Caco-2 (cell line): ENCODE measurements around the gene CTTN. TPM values are rescaled to one million over a fixed set of nuclear protein-coding genes. Genes with fewer than 3 reads are reported as not detected.

ENCODE experiments used
- BruUV-seq: library from RNA; stranded (reverse); fragments of 400-500 nt; replicated peaks from 2 replicates; lab custom pipeline; 2021; lab: Mats Ljungman, UMichigan
- CTCF ChIA-PET: fragments of 300-600 bp; sonication (Branson Sonifier 250); formaldehyde crosslinking; loops from one replicate; lab custom pipeline; 2022; ENCODE audit warnings: antibody characterized with exemption; lab: Charles Lee
- POLR2A ChIA-PET: fragments of 300-600 bp; sonication (Branson Sonifier 250); formaldehyde crosslinking; loops from one replicate; lab custom pipeline; 2022; ENCODE audit warnings: antibody characterized with exemption; lab: Charles Lee
- DNase-seq, 2 experiments: peaks; one replicate each; pipeline versions ENCODE4 v3.0.0 to v3.0.0-alpha.2; 2020 to 2022
- H3K27me3 ChIP-seq: replicated peaks from 2 replicates; pipeline ENCODE4 v1.6.0; 2011; ENCODE audit warnings: low read length; ENCODE audit not compliant: control insufficient read depth, insufficient read depth
- H3K36me3 ChIP-seq: 2 replicates; pipeline ENCODE4 v1.5.1; 2011; ENCODE audit warnings: low read length; ENCODE audit not compliant: control insufficient read depth, insufficient read depth
- H3K4me1 ChIP-seq: fragments of 250-450 bp; sonication (Bioruptor Pico); 2 replicates; pipeline ENCODE4 v1.5.1; 2020; ENCODE audit warnings: mild to moderate bottlenecking
- H3K4me3 ChIP-seq: 2 replicates; pipeline ENCODE4 v1.5.1; 2011; ENCODE audit warnings: low read depth, mild to moderate bottlenecking, control low read depth, low read length
- H3K9me3 ChIP-seq: fragments of 250-450 bp; sonication (Bioruptor Pico); 2 replicates; pipeline ENCODE4 v1.5.1; 2020; ENCODE audit warnings: mild to moderate bottlenecking, moderate library complexity
- H3K27ac Mint-ChIP-seq: one replicate; pipeline ENCODE4 v1.8.0; 2022; ENCODE audit warnings: mixed read lengths; ENCODE audit not compliant: unreplicated experiment
- H3K27me3 Mint-ChIP-seq: one replicate; pipeline ENCODE4 v1.8.0; 2022; ENCODE audit warnings: mixed read lengths; ENCODE audit not compliant: insufficient read depth, unreplicated experiment
- H3K36me3 Mint-ChIP-seq: one replicate; pipeline ENCODE4 v1.8.0; 2022; ENCODE audit warnings: mild to moderate bottlenecking, mixed read lengths; ENCODE audit not compliant: insufficient read depth, unreplicated experiment
- H3K4me1 Mint-ChIP-seq: one replicate; pipeline ENCODE4 v1.8.0; 2022; ENCODE audit warnings: low read depth, mixed read lengths; ENCODE audit not compliant: unreplicated experiment
- H3K4me3 Mint-ChIP-seq: one replicate; pipeline ENCODE4 v1.8.0; 2022; ENCODE audit warnings: mild to moderate bottlenecking, moderate library complexity, mixed read lengths; ENCODE audit not compliant: unreplicated experiment
- H3K9me3 Mint-ChIP-seq: one replicate; pipeline ENCODE4 v1.8.0; 2022; ENCODE audit warnings: mixed read lengths; ENCODE audit not compliant: unreplicated experiment
- intact Hi-C: fragments of 100-400 bp; cut with micrococcal nuclease; formaldehyde crosslinking; loops from one replicate; pipeline ENCODE4 v1.10.0; 2022; ENCODE audit not compliant: unreplicated experiment
- total RNA-seq: library from RNA; stranded (reverse); gene quantifications from 2 replicates; pipeline ENCODE4 v1.2.3, GENCODE V29; 2022
- TF ChIP-seq, protein P1 (sequence below), 2 experiments: fragments of 200-600 bp in 1 of 2; IDR thresholded peaks; 1 replicate in 1 of 2; 2 replicates in 1 of 2; pipeline versions ENCODE4 v1.5.1 to v1.8.0; 2011 to 2022; ENCODE audit warnings: antibody characterized with exemption in 1 of 2, control low read depth in 1 of 2, inconsistent platforms in 1 of 2, low read depth in 1 of 2, low read length in 1 of 2, mild to moderate bottlenecking in 1 of 2, moderate library complexity in 1 of 2; ENCODE audit not compliant: insufficient read depth in 1 of 2, severe bottlenecking in 1 of 2, unreplicated experiment in 1 of 2

CTTN gene
- total RNA-seq, 1 experiment from 2014 or later = 502 TPM

DNA sequence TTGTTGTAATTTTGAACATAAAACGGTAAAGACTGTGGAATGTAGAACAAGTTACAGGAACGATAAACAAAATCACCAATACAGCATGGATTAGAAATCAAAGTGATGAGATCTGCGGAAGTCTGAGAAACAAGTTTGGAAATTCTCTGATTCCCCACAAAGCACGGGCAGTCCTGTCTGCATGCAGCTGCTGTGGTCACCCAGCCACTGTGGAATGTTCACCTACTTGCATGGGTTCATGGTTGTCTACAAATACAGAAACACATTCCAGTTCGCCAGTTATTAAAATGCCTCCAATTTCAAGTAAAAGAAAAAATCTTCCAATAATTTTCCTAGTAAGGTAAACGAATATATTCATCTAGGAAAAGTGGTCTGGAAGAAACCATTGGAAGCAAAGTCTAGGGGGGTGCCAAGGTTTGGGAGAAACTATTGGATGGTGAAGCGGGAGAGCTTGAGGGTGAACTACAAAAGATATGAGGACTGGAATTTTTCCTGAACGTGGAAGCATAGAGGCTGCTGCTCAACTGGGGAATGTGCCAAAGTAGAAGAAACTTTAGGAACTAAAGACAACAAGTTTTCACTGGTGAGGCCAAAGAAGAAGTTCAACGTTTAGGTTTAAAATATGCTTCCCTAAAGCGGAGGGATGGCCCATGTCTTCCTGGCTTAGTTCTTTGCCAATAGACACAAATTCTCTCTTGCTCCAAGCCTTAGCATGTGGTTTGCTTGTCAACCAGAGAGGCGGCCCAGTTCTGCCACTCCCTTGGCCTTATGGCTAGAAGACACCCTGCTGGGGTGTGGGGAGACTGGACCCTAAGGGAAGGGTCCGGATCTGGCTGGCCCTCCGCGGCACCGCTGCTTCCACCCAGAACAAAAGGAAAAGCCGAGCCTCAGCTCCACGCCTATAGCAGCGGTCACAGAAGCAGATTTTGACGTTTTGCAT, 70.2 kb downstream of the CTTN start:
- intact Hi-C loops = loop anchor here (5.0 to 10.0 kb wide), 2 partner anchors 186 to 264 kb away; no protein-coding TSS in a partner anchor
- Mint-ChIP-seq H3K4me1 (peaks cover 7% of the 10 kb centered on the region), H3K36me3 (peaks cover 25% of the 10 kb centered on the region), H3K27ac (no peak overlapping the region), H3K27me3 (no peaks in the 10 kb centered on the region), H3K9me3 (no peaks in the 10 kb centered on the region), H3K4me3 (no peak overlapping the region)
- ChIA-PET POLR2A (no interaction called here), CTCF (interaction anchor here (0.5 to 1.6 kb wide), 3 partner anchors 10 to 288 kb away, joined by 3 to 5 read pairs (median 3); no protein-coding TSS in a partner anchor)
- Histone ChIP-seq H3K27me3 (no peaks in the 10 kb centered on the region), H3K36me3 (no peaks in the 10 kb centered on the region), H3K4me3 (no peak overlapping the region), H3K9me3 (no peaks in the 10 kb centered on the region), H3K4me1 (no peaks in the 10 kb centered on the region)
- TF ChIP-seq, protein P1, sequence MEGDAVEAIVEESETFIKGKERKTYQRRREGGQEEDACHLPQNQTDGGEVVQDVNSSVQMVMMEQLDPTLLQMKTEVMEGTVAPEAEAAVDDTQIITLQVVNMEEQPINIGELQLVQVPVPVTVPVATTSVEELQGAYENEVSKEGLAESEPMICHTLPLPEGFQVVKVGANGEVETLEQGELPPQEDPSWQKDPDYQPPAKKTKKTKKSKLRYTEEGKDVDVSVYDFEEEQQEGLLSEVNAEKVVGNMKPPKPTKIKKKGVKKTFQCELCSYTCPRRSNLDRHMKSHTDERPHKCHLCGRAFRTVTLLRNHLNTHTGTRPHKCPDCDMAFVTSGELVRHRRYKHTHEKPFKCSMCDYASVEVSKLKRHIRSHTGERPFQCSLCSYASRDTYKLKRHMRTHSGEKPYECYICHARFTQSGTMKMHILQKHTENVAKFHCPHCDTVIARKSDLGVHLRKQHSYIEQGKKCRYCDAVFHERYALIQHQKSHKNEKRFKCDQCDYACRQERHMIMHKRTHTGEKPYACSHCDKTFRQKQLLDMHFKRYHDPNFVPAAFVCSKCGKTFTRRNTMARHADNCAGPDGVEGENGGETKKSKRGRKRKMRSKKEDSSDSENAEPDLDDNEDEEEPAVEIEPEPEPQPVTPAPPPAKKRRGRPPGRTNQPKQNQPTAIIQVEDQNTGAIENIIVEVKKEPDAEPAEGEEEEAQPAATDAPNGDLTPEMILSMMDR (IDR thresholded peaks at IDR 0.05; ENCODE audit: insufficient read depth in 1 of 2, low read depth in 1 of 2, low read length in 1 of 2, severe bottlenecking in 1 of 2, unreplicated experiment in 1 of 2) = no peak
- DNase-seq = peak in 1 of 2 experiments; percentile 40
- no TSS peak for BruUV-seq

DNA sequence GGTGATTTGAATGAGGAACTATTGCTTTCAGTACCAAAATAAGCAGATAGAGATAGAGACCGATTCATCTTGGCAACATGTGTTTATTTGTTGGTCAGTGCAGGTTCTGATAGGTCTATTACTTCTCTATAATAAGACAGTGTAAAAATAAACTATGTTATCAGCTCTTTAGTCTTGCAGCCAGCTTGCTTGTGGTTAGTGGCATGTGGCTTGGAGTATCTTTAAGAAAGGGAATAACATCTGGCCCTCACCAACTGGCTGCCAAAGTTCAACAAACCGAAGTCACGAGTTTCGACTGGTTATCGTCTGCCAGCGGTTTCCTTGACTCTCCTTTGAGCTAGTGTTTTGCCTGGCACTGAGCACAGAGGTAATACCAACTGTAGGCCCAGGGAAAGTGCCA, 71.8 kb downstream of the CTTN start:
- H3K27ac Mint-ChIP-seq = no peak overlapping the region
- no peaks in the 10 kb centered on the region for H3K4me1 ChIP-seq
- no peak for DNase-seq
- no peaks in the 10 kb centered on the region for H3K27me3 ChIP-seq
- TSS peak; percentile 14 for BruUV-seq
- no peak overlapping the region for H3K4me3 Mint-ChIP-seq
- TF ChIP-seq, protein P1 (IDR thresholded peaks at IDR 0.05; ENCODE audit: insufficient read depth in 1 of 2, low read depth in 1 of 2, low read length in 1 of 2, severe bottlenecking in 1 of 2, unreplicated experiment in 1 of 2) = no peak
- peaks cover 7% of the 10 kb centered on the region for H3K4me1 Mint-ChIP-seq
- POLR2A ChIA-PET = no interaction called here
- H3K9me3 Mint-ChIP-seq = no peaks in the 10 kb centered on the region
- no peaks in the 10 kb centered on the region for H3K9me3 ChIP-seq
- no peak overlapping the region for H3K4me3 ChIP-seq
- no peaks in the 10 kb centered on the region for H3K27me3 Mint-ChIP-seq
- intact Hi-C loops = no loop called here
- CTCF ChIA-PET = no interaction called here
- H3K36me3 ChIP-seq = no peaks in the 10 kb centered on the region
- H3K36me3 Mint-ChIP-seq = peaks cover 25% of the 10 kb centered on the region

DNA sequence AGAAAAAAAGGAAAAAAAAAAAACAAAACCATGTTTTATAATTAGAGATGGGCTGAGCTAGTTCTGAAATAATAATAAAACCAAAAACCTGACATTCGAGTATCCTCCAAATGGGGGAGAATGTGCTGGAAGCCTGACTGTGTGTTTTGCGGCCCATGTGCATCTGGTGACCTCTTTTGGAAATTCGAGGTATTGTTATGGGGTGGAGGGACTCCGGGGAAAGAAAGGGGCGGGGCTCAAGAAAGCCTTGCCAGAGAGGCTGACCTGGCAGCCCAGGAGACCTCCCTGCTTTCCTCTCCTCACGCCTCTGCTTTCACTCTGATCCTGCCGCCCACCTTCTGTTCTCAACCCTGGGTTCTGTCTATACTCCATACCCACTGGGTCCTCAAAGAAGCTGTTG, 72.9 kb downstream of the CTTN start:
- H3K9me3 Mint-ChIP-seq = no peaks in the 10 kb centered on the region
- intact Hi-C loops = no loop called here
- H3K27ac Mint-ChIP-seq = no peak overlapping the region
- no peaks in the 10 kb centered on the region for H3K9me3 ChIP-seq
- no peaks in the 10 kb centered on the region for H3K4me1 ChIP-seq
- H3K4me1 Mint-ChIP-seq = peaks cover 7% of the 10 kb centered on the region
- DNase-seq = peak; percentile 80 to 86
- BruUV-seq = no TSS peak
- POLR2A ChIA-PET = no interaction called here
- no peak overlapping the region for H3K4me3 ChIP-seq
- H3K27me3 Mint-ChIP-seq = no peaks in the 10 kb centered on the region
- no peak overlapping the region for H3K4me3 Mint-ChIP-seq
- CTCF ChIA-PET = interaction anchor here (0.6 kb wide), 3 partner anchors 96 to 1109 kb away, joined by 3 read pairs; no protein-coding TSS in a partner anchor
- no peaks in the 10 kb centered on the region for H3K27me3 ChIP-seq
- H3K36me3 ChIP-seq = no peaks in the 10 kb centered on the region
- TF ChIP-seq, protein P1 (IDR thresholded peaks at IDR 0.05; ENCODE audit: insufficient read depth in 1 of 2, low read depth in 1 of 2, low read length in 1 of 2, severe bottlenecking in 1 of 2, unreplicated experiment in 1 of 2) = peak; percentile 61 to 77
- peaks cover 19% of the 10 kb centered on the region for H3K36me3 Mint-ChIP-seq
